CD14-positive monocyte (primary cell): Measurements from ENCODE around the gene SLC3A2. TPM values are rescaled to one million over a fixed set of nuclear protein-coding genes. Genes with fewer than 3 reads are reported as not detected.
"Not testable (repeated sequence)": the region's sequence is repeated elsewhere in the genome, so short reads cannot be mapped to it uniquely, and the experiment has no call there.

ENCODE experiments used
- DNase-seq, 3 donors: peaks; one replicate each; pipeline ENCODE4 v3.0.0-alpha.2; 2011 to 2022
- H2AFZ ChIP-seq: 2 replicates; pipeline ENCODE4 v1.6.0; 2012; ENCODE audit warnings: mild to moderate bottlenecking, low read depth, low read length, inconsistent platforms; ENCODE audit not compliant: insufficient read depth, poor library complexity, severe bottlenecking
- H3K27ac ChIP-seq, 2 donors: 1 replicate in 1 of 2; 2 replicates in 1 of 2; pipeline ENCODE4 v1.5.1; 2012 to 2013; ENCODE audit warnings: low read length in 2 of 2, control low read depth in 1 of 2, inconsistent platforms in 1 of 2, low read depth in 1 of 2, mild to moderate bottlenecking in 1 of 2
- H3K27me3 ChIP-seq, 2 donors: one replicate each; pipeline versions ENCODE4 v1.6.0 to v1.6.1; 2011 to 2013; ENCODE audit warnings: low read length in 2 of 2; ENCODE audit not compliant: control insufficient read depth in 2 of 2, insufficient read depth in 2 of 2
- H3K36me3 ChIP-seq, 2 donors: replicated peaks in 1 of 2; 1 replicate in 1 of 2; 2 replicates in 1 of 2; pipeline versions ENCODE4 v1.5.1 to v1.6.1; 2012 to 2013; ENCODE audit warnings: low read length in 2 of 2, control low read depth in 1 of 2, inconsistent platforms in 1 of 2, mild to moderate bottlenecking in 1 of 2; ENCODE audit not compliant: insufficient read depth in 2 of 2, control insufficient read depth in 1 of 2
- H3K4me1 ChIP-seq, 2 donors: 1 replicate in 1 of 2; 2 replicates in 1 of 2; pipeline versions ENCODE4 v1.5.1 to v1.6.1; 2012 to 2013; ENCODE audit warnings: low read length in 2 of 2, control low read depth in 1 of 2, inconsistent platforms in 1 of 2, mild to moderate bottlenecking in 1 of 2, moderate library complexity in 1 of 2; ENCODE audit not compliant: insufficient read depth in 2 of 2, control insufficient read depth in 1 of 2
- H3K4me2 ChIP-seq: replicated peaks from 2 replicates; pipeline ENCODE3; 2012; ENCODE audit warnings: low read length, moderate library complexity, mild to moderate bottlenecking; ENCODE audit not compliant: poor library complexity, severe bottlenecking; ENCODE audit errors: extremely low read depth
- H3K4me3 ChIP-seq, 3 experiments: fragments of 200-600 bp in 1 of 3; sonication (generic) in 1 of 3; replicated peaks in 1 of 3; 1 replicate in 2 of 3; 2 replicates in 1 of 3; pipeline ENCODE4 v1.5.1; 2011 to 2013; ENCODE audit warnings: low read length in 3 of 3, mild to moderate bottlenecking in 3 of 3, control low read depth in 2 of 3, low read depth in 2 of 3, inconsistent platforms in 1 of 3, moderate library complexity in 1 of 3
- H3K79me2 ChIP-seq: 2 replicates; pipeline ENCODE4 v1.6.0; 2012; ENCODE audit warnings: mild to moderate bottlenecking, control low read depth, inconsistent platforms, low read length, moderate library complexity; ENCODE audit not compliant: insufficient read depth
- H3K9ac ChIP-seq: 2 replicates; pipeline ENCODE4 v1.6.0; 2017; ENCODE audit warnings: low read length, mild to moderate bottlenecking; ENCODE audit not compliant: insufficient read depth, poor library complexity, severe bottlenecking
- H3K9me3 ChIP-seq, 2 donors: replicated peaks in 1 of 2; 1 replicate in 1 of 2; 2 replicates in 1 of 2; pipeline versions ENCODE4 v1.5.1 to v1.6.1; 2012 to 2013; ENCODE audit warnings: low read length in 2 of 2, control low read depth in 1 of 2; ENCODE audit not compliant: control insufficient read depth in 1 of 2, insufficient read depth in 1 of 2
- H4K20me1 ChIP-seq: 2 replicates; pipeline ENCODE4 v1.6.0; 2012; ENCODE audit warnings: mild to moderate bottlenecking, low read length, control low read depth, moderate library complexity; ENCODE audit not compliant: insufficient read depth
- H3K27ac Mint-ChIP-seq, 7 donors: one replicate each; pipeline ENCODE4 v1.8.0; 2020; ENCODE audit warnings: mild to moderate bottlenecking in 7 of 7, mixed read lengths in 7 of 7, moderate library complexity in 6 of 7, inconsistent platforms in 2 of 7
- H3K27me3 Mint-ChIP-seq, 3 donors: one replicate each; pipeline ENCODE4 v1.8.0; 2021 to 2022; ENCODE audit warnings: low read depth in 3 of 3, mild to moderate bottlenecking in 3 of 3, mixed read lengths in 3 of 3, moderate library complexity in 3 of 3, inconsistent platforms in 1 of 3
- H3K36me3 Mint-ChIP-seq, 2 donors: one replicate each; pipeline ENCODE4 v1.8.0; 2020; ENCODE audit warnings: mixed read lengths in 2 of 2, inconsistent platforms in 1 of 2, mild to moderate bottlenecking in 1 of 2
- H3K4me1 Mint-ChIP-seq: one replicate; pipeline ENCODE4 v1.8.0; 2020; ENCODE audit warnings: mild to moderate bottlenecking, mixed read lengths
- H3K4me3 Mint-ChIP-seq, 2 donors: one replicate each; pipeline ENCODE4 v1.8.0; 2020; ENCODE audit warnings: mild to moderate bottlenecking in 2 of 2, mixed read lengths in 2 of 2, moderate library complexity in 1 of 2
- H3K9me3 Mint-ChIP-seq, 7 donors: one replicate each; pipeline ENCODE4 v1.8.0; 2020 to 2022; ENCODE audit warnings: mixed read lengths in 7 of 7, mild to moderate bottlenecking in 6 of 7, moderate library complexity in 6 of 7, inconsistent platforms in 2 of 7
- CTCF ChIP-seq: fragments of 200-600 bp; IDR thresholded peaks from one replicate; pipeline ENCODE4 v1.8.0; 2022; ENCODE audit warnings: antibody characterized with exemption, mild to moderate bottlenecking
- WGBS: methylation state at CpG from one replicate; pipeline ENCODE4 v1.1.5; 2013; ENCODE audit warnings: missing lambda C conversion rate; ENCODE audit not compliant: insufficient coverage; 5-methylcytosine and 5-hydroxymethylcytosine counted together
- intact Hi-C, 2 donors: fragments of 100-400 bp; cut with micrococcal nuclease; formaldehyde crosslinking; loops; one replicate each; pipeline versions ENCODE4 v1.15.0 to v1.15.1; 2023
- polyA plus RNA-seq, 3 donors: library from polyadenylated mRNA; depleted of rRNA in 1 of 3; unstranded in 2 of 3; stranded (reverse) in 1 of 3; fragments of 300-500 nt in 2 of 3; fragments of >200 nt in 1 of 3; fragmentation: Illumina TruSeq in 2 of 3; gene quantifications; 1 replicate in 2 of 3; 2 replicates in 1 of 3; pipeline ENCODE4 v1.2.3, GENCODE V29; 2012 to 2021

SLC3A2 gene
- polyA plus RNA-seq, 3 donors, result 156 to 231 (median 189) TPM

GRCh38 chr11:62835336-62835735, 45.4 kb upstream of the SLC3A2 start:
- H3K4me3 ChIP-seq, result no peak overlapping the region
- peaks cover 27 to 39% of the 10 kb centered on the region in 2 donors for H3K4me1 ChIP-seq
- Mint-ChIP-seq H3K9me3 (peaks cover 0 to 3% (median 0%) of the 10 kb centered on the region in 7 donors), H3K4me3 (no peak overlapping the region), H3K36me3 (peaks cover 29 to 32% of the 10 kb centered on the region in 2 donors), H3K27ac (peak overlapping the region in 5 of 7 donors; percentile 6 to 73 (median 59)), H3K27me3 (no peaks in the 10 kb centered on the region), H3K4me1 (peaks cover 37% of the 10 kb centered on the region)
- peaks cover 83% of the 10 kb centered on the region for H3K79me2 ChIP-seq
- intact Hi-C loops, result loop anchor here in 1 of 2 donors (5.0 kb wide), 1 partner anchor 33 kb away; no protein-coding TSS in a partner anchor
- TF ChIP-seq CTCF, result no peak
- H3K9ac ChIP-seq, result no peak overlapping the region
- peak overlapping the region in 1 of 2 donors; percentile 26 for H3K27ac ChIP-seq
- 100% methylated on average over 6 of the region's 8 CpGs for WGBS
- peak in 1 of 3 donors; percentile 41 for DNase-seq
- no peak overlapping the region for H2AFZ ChIP-seq
- H3K36me3 ChIP-seq, result peaks cover 11 to 33% of the 10 kb centered on the region in 2 donors
- H3K4me2 ChIP-seq, result no peak overlapping the region
- no peaks in the 10 kb centered on the region for H3K27me3 ChIP-seq
- H4K20me1 ChIP-seq, result peaks cover 7% of the 10 kb centered on the region
- no peaks in the 10 kb centered on the region for H3K9me3 ChIP-seq

- Mint-ChIP-seq H3K9me3 (peaks cover 0 to 3% (median 0%) of the 10 kb centered on the region in 7 donors), H3K4me3 (no peak within 1 kb of the TSS), H3K27me3 (no peaks in the 10 kb centered on the region), H3K4me1 (peaks cover 25% of the 10 kb centered on the region), H3K36me3 (peaks cover 19 to 27% of the 10 kb centered on the region in 2 donors), H3K27ac (peak within 1 kb of the TSS in 1 of 7 donors; percentile 35)
- Histone ChIP-seq H3K9me3 (no peaks in the 10 kb centered on the region), H3K36me3 (peaks cover 11 to 26% of the 10 kb centered on the region in 2 donors), H3K4me3 (peak within 1 kb of the TSS; percentile 71 to 98 (median 93)), H3K79me2 (peaks cover 48% of the 10 kb centered on the region), H3K27ac (peak within 1 kb of the TSS; percentile 97 to 99), H3K27me3 (no peaks in the 10 kb centered on the region), H3K4me1 (peaks cover 29 to 36% of the 10 kb centered on the region in 2 donors), H3K4me2 (peak within 1 kb of the TSS; percentile 97), H2AFZ (peak within 1 kb of the TSS; percentile 82), H3K9ac (peak within 1 kb of the TSS; percentile 86), H4K20me1 (no peaks in the 10 kb centered on the region)
- intact Hi-C loops, result loop anchor here in 1 of 2 donors (5.0 kb wide), 1 partner anchor 37 kb away; no protein-coding TSS in a partner anchor
- WGBS, result under 1% methylated on average over 57 of the region's 62 CpGs
- TF ChIP-seq CTCF, result no peak
- DNase-seq, result peak; percentile 93 to 96 (median 93)
These were observed 41.4 kb upstream of the SLC3A2 start, which contains the start of gene WDR74 for GRCh38 chr11:62839050-62839945. TSS of gene WDR74 (minus strand) at chr11:62839590. CDS start at chr11:62839570, 20 bp downstream.

- H3K27ac ChIP-seq, result peak overlapping the region; percentile 97 to 99
- H3K4me2 ChIP-seq, result peak overlapping the region; percentile 97
- not testable (repeated sequence) for H2AFZ ChIP-seq, H4K20me1 ChIP-seq, H3K27me3 Mint-ChIP-seq, H3K27me3 ChIP-seq, H3K9me3 ChIP-seq, H3K9me3 Mint-ChIP-seq, H3K4me3 Mint-ChIP-seq, H3K27ac Mint-ChIP-seq
- peak; percentile 84 to 95 (median 85) for DNase-seq
- peaks cover 3 to 11% of the 10 kb centered on the region in 2 donors for H3K36me3 ChIP-seq
- Mint-ChIP-seq H3K4me1 (peaks cover 20% of the 10 kb centered on the region), H3K36me3 (peaks cover 4 to 12% of the 10 kb centered on the region in 2 donors)
- H3K4me1 ChIP-seq, result peaks cover 29 to 36% of the 10 kb centered on the region in 2 donors
- H3K4me3 ChIP-seq, result peak overlapping the region; percentile 71 to 98 (median 93)
- WGBS, result 0% methylated on average over 33 of the region's 41 CpGs
- H3K9ac ChIP-seq, result peak overlapping the region; percentile 86
- peaks cover 33% of the 10 kb centered on the region for H3K79me2 ChIP-seq
- intact Hi-C loops, result loop anchor here in 1 of 2 donors (2.0 kb wide), 2 partner anchors 14 to 40 kb away; partner anchors contain the start of gene SLC3A2
These were observed 39.9 kb upstream of the SLC3A2 start for GRCh38 chr11:62840721-62841360.
